Stomach smooth muscle (tissue), 2 donors: ENCODE results near the gene CST4.

Experiments used
- H3K27ac ChIP-seq: one replicate; pipeline ENCODE4 v1.7.0; 2013; ENCODE audit warnings: mild to moderate bottlenecking, low read length, inconsistent platforms
- H3K27me3 ChIP-seq, 2 donors: one replicate each; pipeline ENCODE4 v1.7.0; 2013; ENCODE audit warnings: low read length in 2 of 2; ENCODE audit not compliant: insufficient read depth in 2 of 2, control insufficient read depth in 1 of 2
- H3K36me3 ChIP-seq, 2 donors: one replicate each; pipeline ENCODE4 v1.7.0; 2013; ENCODE audit warnings: low read length in 2 of 2; ENCODE audit not compliant: control insufficient read depth in 2 of 2, insufficient read depth in 2 of 2
- H3K4me1 ChIP-seq: one replicate; pipeline ENCODE4 v1.7.0; 2013; ENCODE audit warnings: low read length; ENCODE audit not compliant: control insufficient read depth, insufficient read depth
- H3K4me3 ChIP-seq, 2 donors: one replicate each; pipeline ENCODE4 v1.7.0; 2013; ENCODE audit warnings: low read length in 2 of 2
- H3K9ac ChIP-seq, 2 donors: one replicate each; pipeline ENCODE4 v1.7.0; 2013; ENCODE audit warnings: low read length in 2 of 2, mild to moderate bottlenecking in 1 of 2
- H3K9me3 ChIP-seq, 2 donors: one replicate each; pipeline ENCODE4 v1.7.0; 2013; ENCODE audit warnings: low read length in 2 of 2; ENCODE audit not compliant: control insufficient read depth in 2 of 2
- donor health status: healthy.
- donor health status: Pancreatic carcinoma.

Gene CST4

DNA sequence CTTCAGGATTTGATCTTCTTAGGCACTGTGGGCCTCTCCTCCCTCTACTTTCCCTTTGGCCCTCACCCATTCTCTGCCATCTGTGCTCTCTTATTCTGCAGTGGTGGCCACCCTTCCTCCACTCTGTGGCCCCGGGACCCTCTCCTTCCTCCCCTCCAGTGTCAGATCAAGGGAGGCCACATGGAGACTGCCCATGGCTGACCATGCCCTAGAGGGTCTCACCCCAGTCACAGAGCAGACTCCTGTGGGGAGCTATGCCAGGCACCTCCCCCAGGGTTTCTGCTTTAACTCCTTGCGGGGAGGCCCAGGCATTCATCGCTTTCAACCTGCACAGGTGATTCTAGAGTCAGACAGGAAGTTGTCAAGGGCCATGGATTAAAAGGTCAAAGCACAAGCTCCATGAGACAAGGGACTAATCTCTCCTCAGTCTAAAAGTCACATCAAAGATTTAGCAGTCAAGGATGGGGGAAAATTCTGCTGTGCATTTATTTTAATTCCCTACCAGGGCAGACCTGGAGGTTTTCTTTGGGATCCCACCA, 35.4 kb downstream of the CST4 start:
- Histone ChIP-seq H3K9me3 (no peaks in the 10 kb centered on the region), H3K27me3 (no peaks in the 10 kb centered on the region), H3K4me1 (peaks cover 27% of the 10 kb centered on the region), H3K9ac (no peak overlapping the region), H3K4me3 (no peak overlapping the region), H3K27ac (no peak overlapping the region), H3K36me3 (no peaks in the 10 kb centered on the region)

GRCh38 chr20:23652926-23653325, 35.9 kb downstream of the CST4 start:
- Histone ChIP-seq H3K4me3 (no peak overlapping the region), H3K27ac (no peak overlapping the region), H3K9me3 (no peaks in the 10 kb centered on the region), H3K9ac (no peak overlapping the region), H3K4me1 (peaks cover 27% of the 10 kb centered on the region), H3K36me3 (no peaks in the 10 kb centered on the region), H3K27me3 (no peaks in the 10 kb centered on the region)

DNA sequence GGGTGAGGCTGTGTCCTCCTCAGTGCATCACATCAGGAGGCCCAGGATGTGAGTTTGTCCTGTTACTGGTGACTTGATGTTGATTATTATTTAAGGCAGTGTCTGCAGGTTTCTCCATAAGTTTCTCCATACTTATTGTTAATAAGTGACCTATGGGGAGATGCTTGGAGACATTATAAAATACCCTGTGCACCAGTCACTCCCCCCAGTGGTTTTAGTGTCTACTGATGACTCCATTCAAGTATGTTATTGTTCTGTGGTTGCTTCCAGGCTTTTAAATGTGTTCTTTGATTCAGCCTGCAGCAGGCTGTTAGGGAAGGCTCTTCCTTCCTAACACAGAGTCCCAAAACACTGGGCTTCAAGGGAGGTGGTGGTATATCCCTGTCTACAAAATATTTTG, 36.5 kb downstream of the CST4 start:
- Histone ChIP-seq H3K4me3 (no peak overlapping the region), H3K9me3 (no peaks in the 10 kb centered on the region), H3K9ac (no peak overlapping the region), H3K27me3 (no peaks in the 10 kb centered on the region), H3K27ac (no peak overlapping the region), H3K4me1 (peaks cover 27% of the 10 kb centered on the region), H3K36me3 (no peaks in the 10 kb centered on the region)

GRCh38 chr20:23651117-23651516, 37.7 kb downstream of the CST4 start:
- H3K36me3 ChIP-seq, result no peaks in the 10 kb centered on the region
- no peak overlapping the region for H3K9ac ChIP-seq
- H3K4me1 ChIP-seq, result peaks cover 26% of the 10 kb centered on the region
- no peaks in the 10 kb centered on the region for H3K9me3 ChIP-seq
- no peak overlapping the region for H3K27ac ChIP-seq
- H3K4me3 ChIP-seq, result no peak overlapping the region
- no peaks in the 10 kb centered on the region for H3K27me3 ChIP-seq

DNA sequence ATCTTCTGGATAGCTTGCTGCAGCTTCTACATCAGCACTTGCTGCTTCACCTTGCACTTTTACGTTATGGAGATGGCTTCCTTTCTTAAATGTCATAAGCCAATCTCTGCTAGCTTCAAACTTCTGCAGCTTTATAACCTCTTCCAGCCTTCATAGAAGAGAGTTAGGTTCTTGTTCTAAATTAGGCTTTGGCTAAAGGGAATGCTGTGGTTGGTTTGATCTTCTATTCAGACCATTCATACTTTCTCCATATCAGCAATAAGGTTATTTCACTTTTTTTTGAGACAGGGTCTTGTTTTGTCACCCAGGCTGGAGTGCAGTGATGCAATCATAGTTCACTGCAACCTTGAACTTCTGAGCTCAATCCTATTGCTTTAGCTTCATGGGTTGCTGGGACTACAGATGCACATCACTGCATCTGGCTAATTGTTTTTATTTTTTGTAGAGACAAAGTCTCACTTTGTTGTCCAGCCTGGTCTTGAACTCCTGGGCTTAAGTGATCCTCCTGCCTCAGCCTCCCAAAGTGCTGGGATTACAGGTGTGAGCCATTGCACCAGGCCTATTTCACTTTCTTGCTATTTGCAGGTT, 38.9 kb downstream of the CST4 start:
- no peaks in the 10 kb centered on the region for H3K9me3 ChIP-seq
- H3K9ac ChIP-seq, result no peak overlapping the region
- H3K27ac ChIP-seq, result no peak overlapping the region
- no peak overlapping the region for H3K4me3 ChIP-seq
- peaks cover 16% of the 10 kb centered on the region for H3K4me1 ChIP-seq
- no peaks in the 10 kb centered on the region for H3K36me3 ChIP-seq
- no peaks in the 10 kb centered on the region for H3K27me3 ChIP-seq

- H3K4me3 ChIP-seq, result no peak overlapping the region
- peaks cover 9% of the 10 kb centered on the region for H3K4me1 ChIP-seq
- H3K27me3 ChIP-seq, result no peaks in the 10 kb centered on the region
- no peak overlapping the region for H3K27ac ChIP-seq
- no peak overlapping the region for H3K9ac ChIP-seq
- no peaks in the 10 kb centered on the region for H3K36me3 ChIP-seq
- no peaks in the 10 kb centered on the region for H3K9me3 ChIP-seq
Measured at GRCh38 chr20:23649242-23649641, 39.6 kb downstream of the CST4 start.

- H3K27ac ChIP-seq, result no peak overlapping the region
- H3K9ac ChIP-seq, result no peak overlapping the region
- H3K4me3 ChIP-seq, result no peak overlapping the region
- H3K4me1 ChIP-seq, result peaks cover 3% of the 10 kb centered on the region
- no peaks in the 10 kb centered on the region for H3K27me3 ChIP-seq
- H3K9me3 ChIP-seq, result no peaks in the 10 kb centered on the region
- no peaks in the 10 kb centered on the region for H3K36me3 ChIP-seq
Measured at GRCh38 chr20:23647346-23647745, 41.5 kb downstream of the CST4 start.

GRCh38 chr20:23646106-23646873, 42.5 kb downstream of the CST4 start:
- Histone ChIP-seq H3K4me3 (no peak overlapping the region), H3K9me3 (no peaks in the 10 kb centered on the region), H3K4me1 (peaks cover 12% of the 10 kb centered on the region), H3K36me3 (no peaks in the 10 kb centered on the region), H3K9ac (no peak overlapping the region), H3K27me3 (no peaks in the 10 kb centered on the region), H3K27ac (no peak overlapping the region)

DNA sequence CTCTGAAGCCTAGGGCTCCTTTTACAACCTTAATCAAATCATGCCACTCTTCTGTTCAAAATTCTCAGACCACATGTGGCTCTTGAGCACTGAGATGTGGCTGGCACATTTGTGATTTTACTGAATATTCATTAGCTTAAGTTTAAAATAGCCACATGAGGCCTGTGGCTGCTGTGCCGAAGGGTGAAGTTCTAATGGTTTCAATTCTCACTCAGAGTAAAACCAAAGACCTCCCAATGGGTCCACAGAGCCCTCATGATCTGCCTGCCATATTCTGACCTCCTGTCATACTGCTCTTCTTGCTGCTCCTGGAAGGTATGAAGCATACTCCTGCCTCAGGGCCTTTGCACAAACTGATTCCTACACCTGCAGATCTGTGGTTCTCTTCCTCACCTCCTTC, 43.3 kb downstream of the CST4 start:
- Histone ChIP-seq H3K4me1 (peaks cover 13% of the 10 kb centered on the region), H3K9ac (no peak overlapping the region), H3K9me3 (no peaks in the 10 kb centered on the region), H3K27ac (no peak overlapping the region), H3K27me3 (no peaks in the 10 kb centered on the region), H3K4me3 (no peak overlapping the region), H3K36me3 (no peaks in the 10 kb centered on the region)

DNA sequence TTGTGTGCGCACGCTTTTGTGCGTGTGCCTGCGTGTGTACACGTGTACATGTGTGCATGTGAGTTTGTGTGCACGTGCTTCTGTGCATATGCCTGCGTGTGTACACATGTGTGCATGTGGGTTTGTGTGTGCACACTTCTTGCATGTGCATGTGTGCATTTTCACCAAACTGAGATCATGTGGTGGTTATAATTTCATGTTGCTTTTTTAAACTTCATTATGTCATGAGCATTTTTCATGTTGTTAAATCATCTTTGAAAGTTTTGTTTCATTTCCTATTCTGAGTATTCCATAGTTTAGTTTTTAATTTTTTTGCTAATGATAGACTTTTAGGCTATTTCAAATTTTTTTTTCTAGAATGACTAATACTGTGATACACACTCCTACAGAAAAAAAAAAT, 44.7 kb downstream of the CST4 start:
- no peaks in the 10 kb centered on the region for H3K36me3 ChIP-seq
- no peak overlapping the region for H3K9ac ChIP-seq
- H3K4me3 ChIP-seq, result no peak overlapping the region
- H3K4me1 ChIP-seq, result peaks cover 13% of the 10 kb centered on the region
- H3K27me3 ChIP-seq, result no peaks in the 10 kb centered on the region
- no peaks in the 10 kb centered on the region for H3K9me3 ChIP-seq
- H3K27ac ChIP-seq, result no peak overlapping the region

- Histone ChIP-seq H3K27ac (no peak overlapping the region), H3K4me1 (peaks cover 13% of the 10 kb centered on the region), H3K4me3 (no peak overlapping the region), H3K9ac (no peak overlapping the region), H3K36me3 (no peaks in the 10 kb centered on the region), H3K9me3 (no peaks in the 10 kb centered on the region), H3K27me3 (no peaks in the 10 kb centered on the region)
Measured at GRCh38 chr20:23643659-23644058, 45.2 kb downstream of the CST4 start.
